HepG2 (cell line): ENCODE data around the gene LRIG1. TPM values are rescaled to one million over a fixed set of nuclear protein-coding genes. Genes with fewer than 3 reads are reported as not detected.

Experiments
- ATAC-seq: fragments of 200-7000 bp; cut with Tn5 transposase; 3 replicates; pipeline ENCODE4 v1.9.1; 2020; ENCODE audit warnings: mild to moderate bottlenecking, moderate library complexity
- BruUV-seq: library from RNA; stranded (reverse); fragments of 400-500 nt; replicated peaks from 2 replicates; lab custom pipeline; 2021; lab: Mats Ljungman, UMichigan
- CTCF ChIA-PET: fragments of 300-600 bp; formaldehyde crosslinking; extraction: SDS; loops from one replicate; lab custom pipeline; 2021; ENCODE audit warnings: low total read pairs, inconsistent platforms, low intra/inter-chr PET ratio; lab: Yijun Ruan, JAX
- POLR2A ChIA-PET: fragments of 350-600 bp; sonication (Branson Sonifier 250); formaldehyde crosslinking; loops from one replicate; lab custom pipeline; 2020; ENCODE audit warnings: antibody characterized with exemption, inconsistent platforms; lab: Yijun Ruan, JAX
- DNase-seq: peaks from one replicate; pipeline ENCODE4 v3.0.0-alpha.2; 2015; ENCODE audit warnings: low spot score
- FAIRE-seq: peaks from 3 replicates; lab custom pipeline; 2011; peaks lifted over from hg19 to GRCh38; lab: Jason Lieb, UNC
- H2AFZ ChIP-seq: one replicate; pipeline ENCODE4 v1.6.1; 2011; ENCODE audit warnings: low read length, inconsistent platforms
- H3K27ac ChIP-seq: fragments of 300-600 bp; 3 replicates; pipeline ENCODE4 v1.8.0; 2011; ENCODE audit warnings: mixed run types, mild to moderate bottlenecking, mixed read lengths, low read length, inconsistent platforms; ENCODE audit not compliant: insufficient read depth; ENCODE audit errors: extremely low read length
- H3K27me3 ChIP-seq, 2 experiments: fragments of 200-600 bp in 1 of 2; 2 replicates in 1 of 2; 3 replicates in 1 of 2; pipeline versions ENCODE4 v1.6.0 to v1.8.0; 2011; ENCODE audit warnings: low read length in 2 of 2, mild to moderate bottlenecking in 2 of 2, moderate library complexity in 2 of 2, inconsistent platforms in 1 of 2; ENCODE audit not compliant: insufficient read depth in 2 of 2, control insufficient read depth in 1 of 2
- H3K36me3 ChIP-seq, 2 experiments: fragments of 200-600 bp in 1 of 2; replicated peaks in 1 of 2; 2 replicates in 1 of 2; 3 replicates in 1 of 2; pipeline versions ENCODE4 v1.5.1 to v1.8.0; 2011; ENCODE audit warnings: low read length in 2 of 2, inconsistent platforms in 1 of 2; ENCODE audit not compliant: insufficient read depth in 2 of 2, control insufficient read depth in 1 of 2
- H3K4me1 ChIP-seq: 2 replicates; pipeline ENCODE4 v1.5.1; 2012; ENCODE audit warnings: low read length, inconsistent platforms; ENCODE audit not compliant: insufficient read depth
- H3K4me2 ChIP-seq: 2 replicates; pipeline ENCODE4 v1.6.0; 2011; ENCODE audit warnings: low read depth, low read length, inconsistent platforms
- H3K4me3 ChIP-seq, 3 experiments: fragments of 200-600 bp in 1 of 3; sonication (generic), shearing (Covaris generic) in 1 of 3; replicated peaks in 1 of 3; 2 replicates each; pipeline ENCODE4 v1.5.1; 2011 to 2016; ENCODE audit warnings: low read length in 3 of 3, inconsistent platforms in 2 of 3, low read depth in 2 of 3, mild to moderate bottlenecking in 2 of 3, control low read depth in 1 of 3, mixed read lengths in 1 of 3; ENCODE audit not compliant: insufficient read depth in 1 of 3
- H3K79me2 ChIP-seq: one replicate; pipeline ENCODE4 v1.6.1; 2011; ENCODE audit warnings: low read length, inconsistent platforms; ENCODE audit not compliant: insufficient read depth
- H3K9ac ChIP-seq: 2 replicates; pipeline ENCODE4 v1.6.0; 2011; ENCODE audit warnings: mild to moderate bottlenecking, low read depth, low read length, inconsistent platforms; ENCODE audit not compliant: insufficient read depth
- H3K9me3 ChIP-seq: 2 replicates; pipeline ENCODE4 v1.5.1; 2012; ENCODE audit warnings: mild to moderate bottlenecking, low read length
- H4K20me1 ChIP-seq: 2 replicates; pipeline ENCODE4 v1.6.0; 2011; ENCODE audit warnings: inconsistent platforms, mild to moderate bottlenecking, low read length, moderate library complexity; ENCODE audit not compliant: insufficient read depth
- ARID5B ChIP-seq: IDR thresholded peaks from 2 replicates; pipeline ENCODE4 v1.4.0; 2020; ENCODE audit warnings: mild to moderate bottlenecking, missing genetic modification reagents
- FOXK1 ChIP-seq: sonication (generic); formaldehyde crosslinking; IDR thresholded peaks from 2 replicates; pipeline ENCODE4 v1.4.0; 2020; ENCODE audit warnings: low read depth, missing genetic modification reagents, borderline replicate concordance
- KMT2A ChIP-seq: sonication (generic); formaldehyde crosslinking; IDR thresholded peaks from 2 replicates; pipeline ENCODE4 v1.4.0; 2020; ENCODE audit warnings: missing genetic modification reagents
- MIER2 ChIP-seq: IDR thresholded peaks from 2 replicates; pipeline ENCODE4 v1.6.1; 2016; ENCODE audit warnings: missing biosample characterization, missing genetic modification reagents
- MTF1 ChIP-seq: sonication (generic); formaldehyde crosslinking; IDR thresholded peaks from 2 replicates; pipeline ENCODE4 v1.5.0; 2020; ENCODE audit warnings: missing genetic modification reagents
- MZF1 ChIP-seq: sonication (generic); formaldehyde crosslinking; IDR thresholded peaks from 2 replicates; pipeline ENCODE4 v1.8.1; 2023; ENCODE audit warnings: mild to moderate bottlenecking, missing genetic modification reagents, borderline replicate concordance
- PHF5A ChIP-seq: IDR thresholded peaks from one replicate; pipeline ENCODE4 v1.6.1; 2018; ENCODE audit warnings: low read depth, missing genetic modification reagents; ENCODE audit not compliant: unreplicated experiment
- ZBTB14 ChIP-seq: sonication (generic); formaldehyde crosslinking; IDR thresholded peaks from 2 replicates; pipeline ENCODE4 v1.4.0; 2020; ENCODE audit warnings: missing genetic modification reagents
- ZBTB42 ChIP-seq: sonication (generic); formaldehyde crosslinking; IDR thresholded peaks from 2 replicates; pipeline ENCODE4 v1.5.0; 2020; ENCODE audit warnings: mild to moderate bottlenecking, missing genetic modification reagents
- ZFP36L2 ChIP-seq: sonication (generic); formaldehyde crosslinking; IDR thresholded peaks from 2 replicates; pipeline ENCODE4 v1.4.0; 2020; ENCODE audit warnings: missing genetic modification reagents
- ZNF280D ChIP-seq: sonication (generic); formaldehyde crosslinking; IDR thresholded peaks from 2 replicates; pipeline ENCODE4 v1.5.1; 2020; ENCODE audit warnings: mild to moderate bottlenecking, missing genetic modification reagents
- ZZZ3 ChIP-seq: sonication (generic); formaldehyde crosslinking; IDR thresholded peaks from 2 replicates; pipeline ENCODE4 v1.4.0; 2020; ENCODE audit warnings: missing genetic modification reagents, mild to moderate bottlenecking, borderline replicate concordance
- WGBS: methylation state at CpG from one replicate; pipeline ENCODE4 v1.1.6; 2017; ENCODE audit warnings: low lambda C conversion rate; 5-methylcytosine and 5-hydroxymethylcytosine counted together
- in situ Hi-C: cut with HindIII; loops from 2 replicates; pipeline ENCODE4 v1.10.0; 2017; ENCODE audit warnings: low pct_unique_long_range_greater_than_20kb; ENCODE audit not compliant: extremely low pct_ligation_motif_present
- intact Hi-C: fragments of 100-400 bp; cut with micrococcal nuclease; formaldehyde crosslinking; loops from one replicate; pipeline ENCODE4 v1.10.0; 2022; ENCODE audit not compliant: unreplicated experiment
- polyA plus RNA-seq, 8 experiments: library from polyadenylated mRNA; depleted of rRNA in 3 of 8; stranded (reverse) in 7 of 8; unstranded in 1 of 8; fragments of >200 nt; fragmentation: Illumina TruSeq in 4 of 8; extraction: Trizol in 4 of 8; gene quantifications; 2 replicates each; pipeline versions ENCODE4 v1.2.1 to v1.2.3, GENCODE V29; 2011 to 2016; ENCODE audit warnings: low read depth in 4 of 8, missing spikeins in 1 of 8, mixed read lengths in 1 of 8; ENCODE audit not compliant: insufficient read depth in 1 of 8
- total RNA-seq, 5 experiments: library from RNA; depleted of rRNA; stranded (reverse); fragments of >200 nt; fragmentation: Illumina TruSeq; extraction: Trizol; gene quantifications; 2 replicates each; pipeline ENCODE4 v1.2.3, GENCODE V29; 2016; ENCODE audit warnings: low read depth in 1 of 5

The LRIG1 gene
- total and polyA plus RNA-seq, 2 of the 13 experiments (the other 11 are each of a cell fraction or from before 2014, with no cell fraction given), result 17.8 to 24.8 TPM

- Histone ChIP-seq H3K4me1 (no peaks in the 10 kb centered on the region), H3K9ac (no peak overlapping the region), H3K79me2 (no peaks in the 10 kb centered on the region), H3K27me3 (no peaks in the 10 kb centered on the region), H3K36me3 (no peaks in the 10 kb centered on the region), H3K4me3 (no peak overlapping the region), H2AFZ (no peak overlapping the region), H3K27ac (no peak overlapping the region), H3K9me3 (no peaks in the 10 kb centered on the region), H4K20me1 (no peaks in the 10 kb centered on the region), H3K4me2 (no peak overlapping the region)
- intact Hi-C loops (no loop called here), in situ Hi-C loops (no loop called here)
- TF ChIP-seq MIER2 (CRISPR knock-in tag) (no peak), MTF1 (CRISPR knock-in tag) (no peak), ZBTB42 (CRISPR knock-in tag) (no peak), ZBTB14 (CRISPR knock-in tag) (no peak), KMT2A (CRISPR knock-in tag) (no peak), PHF5A (CRISPR knock-in tag) (no peak), ZNF280D (CRISPR knock-in tag) (no peak), FOXK1 (no peak), ZZZ3 (CRISPR knock-in tag) (no peak), ZFP36L2 (CRISPR knock-in tag) (no peak), ARID5B (no peak), MZF1 (CRISPR knock-in tag) (no peak)
- POLR2A ChIA-PET, result no interaction called here
- 94% methylated on average over 2 of the region's 2 CpGs for WGBS
- ATAC-seq, result no peak
- no peak for DNase-seq
- no peak for FAIRE-seq
- CTCF ChIA-PET, result no interaction called here
- no TSS peak for BruUV-seq
Measured at GRCh38 chr3:66335671-66336070, 165.2 kb downstream of the LRIG1 start.
